H1 (cell line): Measurements from ENCODE around the gene CNN3. TPM values are rescaled to one million over a fixed set of nuclear protein-coding genes. Genes with fewer than 3 reads are reported as not detected.

Experiments
- CTCF ChIA-PET: fragments of 300-600 bp; sonication (Branson Sonifier 250); formaldehyde crosslinking; loops from one replicate; lab custom pipeline; 2021; ENCODE audit not compliant: partially characterized antibody; lab: Charles Lee
- POLR2A ChIA-PET: fragments of 300-600 bp; sonication (Branson Sonifier 250); formaldehyde crosslinking; loops from one replicate; lab custom pipeline; 2021; ENCODE audit warnings: inconsistent platforms; ENCODE audit not compliant: partially characterized antibody; lab: Charles Lee
- DNase-seq, 2 experiments: peaks; one replicate each; pipeline versions ENCODE4 v3.0.0 to v3.0.0-alpha.2; 2010 to 2022; ENCODE audit warnings: low spot score in 2 of 2, low read depth in 1 of 2, mixed read lengths in 1 of 2
- FAIRE-seq: peaks from 2 replicates; lab custom pipeline; 2011; peaks lifted over from hg19 to GRCh38; lab: Jason Lieb, UNC
- H2AFZ ChIP-seq: 2 replicates; pipeline ENCODE4 v1.8.1; 2012; ENCODE audit warnings: low read length, inconsistent platforms
- H2AK5ac ChIP-seq: 2 replicates; pipeline ENCODE4 v1.6.1; 2013; ENCODE audit warnings: low read depth, low read length
- H2BK120ac ChIP-seq: replicated peaks from 2 replicates; pipeline ENCODE3; 2013; ENCODE audit warnings: low read depth, low read length, inconsistent platforms
- H2BK12ac ChIP-seq: 2 replicates; pipeline ENCODE4 v1.6.1; 2013; ENCODE audit warnings: low read depth, low read length
- H2BK15ac ChIP-seq: 2 replicates; pipeline ENCODE4 v1.6.1; 2013; ENCODE audit warnings: low read length
- H2BK20ac ChIP-seq: 2 replicates; pipeline ENCODE4 v1.6.1; 2013; ENCODE audit warnings: low read length
- H2BK5ac ChIP-seq: 2 replicates; pipeline ENCODE4 v1.6.1; 2013; ENCODE audit warnings: low read depth, low read length
- H3K14ac ChIP-seq: 2 replicates; pipeline ENCODE4 v1.6.1; 2013; ENCODE audit warnings: inconsistent platforms; ENCODE audit not compliant: insufficient read length
- H3K18ac ChIP-seq: 2 replicates; pipeline ENCODE4 v1.6.1; 2013; ENCODE audit warnings: low read length; ENCODE audit errors: extremely low read depth
- H3K23ac ChIP-seq: 2 replicates; pipeline ENCODE4 v1.6.1; 2013; ENCODE audit warnings: inconsistent platforms; ENCODE audit not compliant: insufficient read length
- H3K23me2 ChIP-seq: 2 replicates; pipeline ENCODE4 v1.6.1; 2013; ENCODE audit warnings: low read depth, low read length
- H3K27ac ChIP-seq: 2 replicates; pipeline ENCODE4 v1.6.1; 2011; ENCODE audit warnings: low read depth, low read length, inconsistent platforms
- H3K27me3 ChIP-seq, 4 experiments: replicated peaks in 1 of 4; 1 replicate in 1 of 4; 2 replicates in 3 of 4; pipeline versions ENCODE4 v1.6.1 to v1.8.1; 2011 to 2013; ENCODE audit warnings: low read length in 3 of 4, mild to moderate bottlenecking in 3 of 4, inconsistent platforms in 2 of 4, mixed read lengths in 2 of 4, moderate library complexity in 1 of 4; ENCODE audit not compliant: control insufficient read depth in 3 of 4, insufficient read depth in 3 of 4; ENCODE audit errors: extremely low read depth in 1 of 4
- H3K36me3 ChIP-seq, 4 experiments: 2 replicates each; pipeline versions ENCODE4 v1.6.1 to v1.8.1; 2011 to 2013; ENCODE audit warnings: mild to moderate bottlenecking in 4 of 4, low read length in 3 of 4, moderate library complexity in 2 of 4, control low read depth in 1 of 4, inconsistent platforms in 1 of 4; ENCODE audit not compliant: insufficient read depth in 4 of 4, control insufficient read depth in 2 of 4
- H3K4ac ChIP-seq: replicated peaks from 2 replicates; pipeline ENCODE3; 2013; ENCODE audit warnings: low read length, low read depth, mixed read lengths, inconsistent platforms; ENCODE audit not compliant: insufficient read length
- H3K4me1 ChIP-seq, 4 experiments: replicated peaks in 1 of 4; 1 replicate in 1 of 4; 2 replicates in 3 of 4; pipeline versions ENCODE4 v1.6.1 to v1.8.1; 2011 to 2013; ENCODE audit warnings: low read length in 3 of 4, inconsistent platforms in 2 of 4, mixed read lengths in 1 of 4; ENCODE audit not compliant: insufficient read depth in 4 of 4, control insufficient read depth in 3 of 4
- H3K4me2 ChIP-seq, 2 experiments: 2 replicates each; pipeline versions ENCODE4 v1.6.1 to v1.8.1; 2011 to 2013; ENCODE audit warnings: low read depth in 2 of 2, low read length in 2 of 2, control low read depth in 1 of 2, inconsistent platforms in 1 of 2, mild to moderate bottlenecking in 1 of 2; ENCODE audit not compliant: insufficient read depth in 1 of 2
- H3K4me3 ChIP-seq, 4 experiments: fragments of 200-600, 300-600 bp in 1 of 4; sonication (generic), shearing (Covaris generic), sonication (Bioruptor Twin) in 1 of 4; 2 replicates each; pipeline versions ENCODE4 v1.5.1 to v1.8.1; 2011 to 2016; ENCODE audit warnings: low read length in 4 of 4, low read depth in 3 of 4, control low read depth in 2 of 4, inconsistent platforms in 2 of 4, mild to moderate bottlenecking in 2 of 4, mixed read lengths in 1 of 4, moderate library complexity in 1 of 4; ENCODE audit not compliant: insufficient read depth in 2 of 4; ENCODE audit errors: extremely low read depth in 1 of 4
- H3K56ac ChIP-seq: replicated peaks from 2 replicates; pipeline ENCODE3; 2013; ENCODE audit warnings: low read depth, mild to moderate bottlenecking, mixed read lengths, low read length, inconsistent platforms; ENCODE audit not compliant: insufficient read length
- H3K79me1 ChIP-seq: 2 replicates; pipeline ENCODE4 v1.6.1; 2013; ENCODE audit warnings: low read depth, low read length, control low read depth
- H3K79me2 ChIP-seq, 2 experiments: 2 replicates each; pipeline versions ENCODE4 v1.6.1 to v1.8.1; 2012 to 2013; ENCODE audit warnings: low read length in 2 of 2, mild to moderate bottlenecking in 2 of 2, inconsistent platforms in 1 of 2; ENCODE audit not compliant: insufficient read depth in 2 of 2, control insufficient read depth in 1 of 2
- H3K9ac ChIP-seq, 4 experiments: replicated peaks in 1 of 4; 1 replicate in 1 of 4; 2 replicates in 3 of 4; pipeline versions ENCODE4 v1.6.1 to v1.8.1; 2011 to 2013; ENCODE audit warnings: low read depth in 3 of 4, low read length in 3 of 4, control low read depth in 2 of 4, mild to moderate bottlenecking in 2 of 4, moderate library complexity in 2 of 4, inconsistent platforms in 1 of 4; ENCODE audit errors: extremely low read depth in 1 of 4
- H3K9me3 ChIP-seq, 2 experiments: 2 replicates each; pipeline versions ENCODE4 v1.6.1 to v1.8.1; 2012 to 2013; ENCODE audit warnings: mild to moderate bottlenecking in 2 of 2, moderate library complexity in 2 of 2, control low read depth in 1 of 2, inconsistent platforms in 1 of 2, low read depth in 1 of 2, low read length in 1 of 2, mixed read lengths in 1 of 2; ENCODE audit not compliant: insufficient read depth in 2 of 2
- H4K20me1 ChIP-seq, 2 experiments: replicated peaks in 1 of 2; 2 replicates each; pipeline versions ENCODE3 to v1.8.1; 2011 to 2013; ENCODE audit warnings: inconsistent platforms in 2 of 2, low read length in 2 of 2, mild to moderate bottlenecking in 1 of 2; ENCODE audit not compliant: insufficient read depth in 2 of 2, control insufficient read depth in 1 of 2
- H4K5ac ChIP-seq: 2 replicates; pipeline ENCODE4 v1.6.1; 2013; ENCODE audit warnings: low read length, low read depth, mixed read lengths, inconsistent platforms; ENCODE audit not compliant: insufficient read length
- H4K8ac ChIP-seq: 2 replicates; pipeline ENCODE4 v1.8.0; 2013; ENCODE audit warnings: mild to moderate bottlenecking, moderate library complexity, low read length, inconsistent platforms; ENCODE audit not compliant: insufficient read depth; ENCODE audit errors: extremely low read depth
- H4K91ac ChIP-seq: replicated peaks from 2 replicates; pipeline ENCODE3; 2013; ENCODE audit warnings: low read length, mixed read lengths, inconsistent platforms; ENCODE audit not compliant: insufficient read length
- ATF3 ChIP-seq: IDR thresholded peaks from 2 replicates; pipeline ENCODE4 v1.6.1; 2011; ENCODE audit warnings: low read depth, mild to moderate bottlenecking, low read length; ENCODE audit not compliant: insufficient read depth
- BCL11A ChIP-seq, 2 experiments: IDR thresholded peaks; one replicate each; pipeline ENCODE4 v1.6.1; 2011; ENCODE audit warnings: low read depth in 2 of 2, low read length in 2 of 2, mild to moderate bottlenecking in 2 of 2
- CBX5 ChIP-seq: fragments of 300-800, 300-1000 bp; sonication (generic); IDR thresholded peaks from 2 replicates; pipeline ENCODE4 v1.7.1; 2016; ENCODE audit warnings: antibody characterized with exemption, low read length, low read depth
- CHD1 ChIP-seq: IDR thresholded peaks from 2 replicates; pipeline ENCODE4 v1.6.1; 2012; ENCODE audit warnings: low read depth, low read length, improper control_type of control experiment
- CHD2 ChIP-seq: IDR thresholded peaks from 2 replicates; pipeline ENCODE4 v1.6.1; 2012; ENCODE audit warnings: low read length, improper control_type of control experiment
- EP300 ChIP-seq, 2 experiments: IDR thresholded peaks; 1 replicate in 1 of 2; 2 replicates in 1 of 2; pipeline ENCODE4 v1.6.1; 2011 to 2012; ENCODE audit warnings: low read depth in 2 of 2, low read length in 2 of 2, mild to moderate bottlenecking in 2 of 2, borderline replicate concordance in 1 of 2, inconsistent platforms in 1 of 2, moderate library complexity in 1 of 2
- KDM4A ChIP-seq: IDR thresholded peaks from one replicate; pipeline ENCODE4 v1.7.1; 2012; ENCODE audit warnings: low read depth, mild to moderate bottlenecking, moderate library complexity, low read length, inconsistent platforms; ENCODE audit not compliant: severe bottlenecking
- POLR2AphosphoS5 ChIP-seq: IDR thresholded peaks from 2 replicates; pipeline ENCODE4 v1.6.1; 2011; ENCODE audit warnings: low read depth, low read length
- POU5F1 ChIP-seq: IDR thresholded peaks from 2 replicates; pipeline ENCODE4 v1.6.1; 2011; ENCODE audit warnings: low read depth, mild to moderate bottlenecking, low read length, moderate library complexity
- RBBP5 ChIP-seq: IDR thresholded peaks from 2 replicates; pipeline ENCODE4 v1.7.1; 2012; ENCODE audit warnings: low read depth, mild to moderate bottlenecking, inconsistent platforms, low read length, moderate library complexity, borderline replicate concordance
- RFX5 ChIP-seq: IDR thresholded peaks from 2 replicates; pipeline ENCODE4 v1.6.1; 2011; ENCODE audit warnings: low read depth, low read length, improper control_type of control experiment, borderline replicate concordance
- TAF1 ChIP-seq: IDR thresholded peaks from 2 replicates; pipeline ENCODE4 v1.6.1; 2011; ENCODE audit warnings: mild to moderate bottlenecking, low read depth, low read length
- TAF7 ChIP-seq: optimal IDR thresholded peaks from 2 replicates; pipeline ENCODE3; 2011; ENCODE audit warnings: low read depth, mild to moderate bottlenecking, inconsistent platforms, low read length, moderate library complexity, borderline replicate concordance
- ZNF274 ChIP-seq: IDR thresholded peaks from 2 replicates; pipeline ENCODE4 v1.7.0; 2012; ENCODE audit warnings: low read length, borderline replicate concordance; ENCODE audit errors: extremely low read depth
- WGBS, 2 experiments: shearing (Covaris generic) in 1 of 2; methylation state at CpG; one replicate each; pipeline versions ENCODE4 v1.1.6 to v1.1.7; 2013 to 2015; ENCODE audit warnings: low lambda C conversion rate in 2 of 2, mixed read lengths in 2 of 2, inconsistent platforms in 1 of 2, low coverage in 1 of 2, missing lambda C conversion rate in 1 of 2; ENCODE audit not compliant: insufficient replicate concordance in 2 of 2, insufficient coverage in 1 of 2, insufficient read length in 1 of 2; ENCODE audit errors: extremely low coverage in 1 of 2, missing lambda C conversion rate in 1 of 2; 5-methylcytosine and 5-hydroxymethylcytosine counted together
- polyA plus RNA-seq, 7 experiments: library from polyadenylated mRNA; depleted of rRNA in 3 of 7; stranded (reverse) in 5 of 7; unstranded in 2 of 7; fragments of >200 nt in 5 of 7; fragments of 200-250 nt in 2 of 7; gene quantifications; 1 replicate in 5 of 7; 2 replicates in 1 of 7; 4 replicates in 1 of 7; pipeline versions ENCODE4 v1.2.1 to v1.2.3, GENCODE V29; 2011 to 2013; ENCODE audit warnings: missing spikeins in 2 of 7, mixed read lengths in 2 of 7
- total RNA-seq: library from RNA; stranded (reverse); fragmentation: NEBNext Ultra II Directional; extraction: Animal tissue kit (Norgen Biotek cat#: 25700); gene quantifications from 2 replicates; pipeline ENCODE4 v1.2.1, GENCODE V29; 2021

CNN3 gene
- total and polyA plus RNA-seq, 2 of the 8 experiments (the other 6 are each of a cell fraction or from before 2014, with no cell fraction given), result 134 to 266 TPM

DNA sequence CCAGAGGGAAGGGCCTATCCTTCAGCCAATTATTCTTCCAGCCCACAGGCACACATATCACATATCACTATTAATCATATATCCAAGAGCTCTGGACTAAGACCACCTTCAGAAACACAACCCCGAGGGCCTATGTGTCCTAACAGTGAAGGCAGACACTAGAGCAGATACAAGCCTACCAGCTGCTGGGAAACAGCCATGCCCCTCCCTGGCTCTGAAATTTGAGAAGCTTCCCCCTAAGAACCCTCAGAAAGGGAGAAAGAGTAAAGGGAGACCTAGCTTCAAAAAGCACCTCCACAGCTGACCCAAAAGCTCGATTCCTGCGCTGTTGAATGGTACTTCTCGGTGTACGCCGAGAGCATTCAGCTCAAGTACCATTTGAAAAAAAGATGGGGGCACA, 17.4 kb downstream of the CNN3 start:
- 89% methylated on average over 6 of the region's 6 CpGs; no CpG with 5 or more reads in 1 of the 2 experiments for WGBS, 2 experiments
- H3K18ac ChIP-seq, result no peak overlapping the region
- no peak overlapping the region for H2BK5ac ChIP-seq
- H3K56ac ChIP-seq, result no peak overlapping the region
- no peak overlapping the region for H2BK20ac ChIP-seq
- FAIRE-seq, result peak; percentile 77
- peaks cover 0 to 13% (median 0%) of the 10 kb centered on the region in 4 experiments; a peak in 2 of 8 replicates for H3K36me3 ChIP-seq
- no peak for DNase-seq
- H3K27ac ChIP-seq, result no peak overlapping the region
- H3K79me2 ChIP-seq, result peaks cover 44 to 98% of the 10 kb centered on the region in 2 experiments
- H3K23me2 ChIP-seq, result no peaks in the 10 kb centered on the region
- H4K20me1 ChIP-seq, result peaks cover 52 to 53% of the 10 kb centered on the region in 2 experiments
- H3K4ac ChIP-seq, result no peak overlapping the region
- peaks cover 8 to 26% (median 19%) of the 10 kb centered on the region in 4 experiments for H3K4me1 ChIP-seq
- no peak overlapping the region for H2BK15ac ChIP-seq
- H4K8ac ChIP-seq, result no peak overlapping the region
- no peak overlapping the region for H3K4me3 ChIP-seq
- H3K9me3 ChIP-seq, result no peaks in the 10 kb centered on the region
- ChIA-PET CTCF (interaction anchor here (0.7 to 3.5 kb wide), 7 partner anchors 10 to 132 kb away, joined by 3 to 12 read pairs (median 3); no protein-coding TSS in a partner anchor), POLR2A (interaction anchor here (4.5 kb wide), 1 partner anchor 14 kb away, joined by 29 read pairs; no protein-coding TSS in a partner anchor)
- H3K23ac ChIP-seq, result no peak overlapping the region
- H3K9ac ChIP-seq, result no peak overlapping the region
- no peak overlapping the region for H2AFZ ChIP-seq
- H4K5ac ChIP-seq, result no peak overlapping the region
- peak overlapping the region; percentile 34 to 64; a peak in 3 of 4 replicates for H3K4me2 ChIP-seq
- no peak overlapping the region for H2BK12ac ChIP-seq
- peaks cover 18% of the 10 kb centered on the region for H3K79me1 ChIP-seq
- H3K27me3 ChIP-seq, result no peaks in the 10 kb centered on the region
- no peak overlapping the region for H2AK5ac ChIP-seq
- H4K91ac ChIP-seq, result no peak overlapping the region
- no peak overlapping the region for H3K14ac ChIP-seq
- H2BK120ac ChIP-seq, result no peak overlapping the region
- no peak for TF ChIP-seq POLR2AphosphoS5
- no peak for TF ChIP-seq POU5F1
- no peak for TF ChIP-seq CHD2
- TF ChIP-seq RFX5, result no peak
- TF ChIP-seq KDM4A, result no peak
- no peak for TF ChIP-seq CBX5
- TF ChIP-seq RBBP5, result no peak
- no peak for TF ChIP-seq EP300 (IDR thresholded peaks at IDR 0.05; ENCODE audit: borderline replicate concordance in 1 of 2, low read depth in 2 of 2, low read length in 2 of 2)
- TF ChIP-seq ZNF274, result no peak
- TF ChIP-seq BCL11A (IDR thresholded peaks at IDR 0.05; ENCODE audit: low read depth in 2 of 2, low read length in 2 of 2), result no peak
- TF ChIP-seq TAF7, result no peak
- no peak for TF ChIP-seq CHD1
- no peak for TF ChIP-seq ATF3
- no peak for TF ChIP-seq TAF1
